K562 (cell line): Measurements from ENCODE around the gene PARD3B. TPM values are rescaled to one million over a fixed set of nuclear protein-coding genes. Genes with fewer than 3 reads are reported as not detected.

Source experiments
- ATAC-seq: fragments of 200-7000 bp; cut with Tn5 transposase; 3 replicates; pipeline ENCODE4 v1.9.1; 2020; ENCODE audit warnings: moderate library complexity
- BruUV-seq: library from RNA; stranded (reverse); fragments of 400-500 nt; replicated peaks from 2 replicates; lab custom pipeline; 2021; lab: Mats Ljungman, UMichigan
- CTCF ChIA-PET: fragments of 300-600 bp; formaldehyde crosslinking; extraction: SDS; loops from one replicate; lab custom pipeline; 2021; ENCODE audit warnings: low intra/inter-chr PET ratio; lab: Yijun Ruan, JAX
- POLR2A ChIA-PET: fragments of 300-600, 350-650 bp; sonication (Branson Sonifier 250); formaldehyde crosslinking; extraction: SDS; loops from one replicate; lab custom pipeline; 2021; ENCODE audit warnings: antibody characterized with exemption, inconsistent platforms; lab: Yijun Ruan, JAX
- DNase-seq, 4 experiments: peaks; one replicate each; pipeline versions ENCODE4 v3.0.0 to v3.0.0-alpha.2; 2011 to 2018; ENCODE audit warnings: low spot score in 3 of 4, mixed read lengths in 3 of 4; ENCODE audit errors: extremely low read depth in 1 of 4
- FAIRE-seq: peaks from 2 replicates; lab custom pipeline; 2011; peaks lifted over from hg19 to GRCh38; lab: Jason Lieb, UNC
- H2AFZ ChIP-seq: 2 replicates; pipeline ENCODE4 v1.6.0; 2011; ENCODE audit warnings: low read depth, low read length, control low read depth, inconsistent platforms
- H3K27ac ChIP-seq: fragments of 200-600 bp; 3 replicates; pipeline ENCODE4 v1.8.0; 2011; ENCODE audit warnings: low read depth, mild to moderate bottlenecking, control low read depth, inconsistent platforms, low read length, moderate library complexity, mixed read lengths; ENCODE audit errors: extremely low read depth
- H3K27me3 ChIP-seq, 2 experiments: fragments of 300-600 bp in 1 of 2; 2 replicates in 1 of 2; 3 replicates in 1 of 2; pipeline versions ENCODE4 v1.6.0 to v1.8.0; 2011; ENCODE audit warnings: inconsistent platforms in 2 of 2, low read length in 2 of 2, mild to moderate bottlenecking in 1 of 2, mixed read lengths in 1 of 2, moderate library complexity in 1 of 2; ENCODE audit not compliant: control insufficient read depth in 2 of 2, insufficient read depth in 2 of 2
- H3K36me3 ChIP-seq: fragments of 300-600 bp; 3 replicates; pipeline ENCODE4 v1.8.0; 2011; ENCODE audit warnings: mild to moderate bottlenecking, low read length, inconsistent platforms; ENCODE audit not compliant: control insufficient read depth, insufficient read depth
- H3K4me1 ChIP-seq, 2 experiments: fragments of 200-600 bp in 1 of 2; replicated peaks in 1 of 2; 2 replicates in 1 of 2; 3 replicates in 1 of 2; pipeline versions ENCODE4 v1.5.1 to v1.8.0; 2011; ENCODE audit warnings: inconsistent platforms in 2 of 2, low read length in 2 of 2, mild to moderate bottlenecking in 1 of 2, mixed read lengths in 1 of 2, moderate library complexity in 1 of 2; ENCODE audit not compliant: control insufficient read depth in 2 of 2, insufficient read depth in 2 of 2
- H3K4me2 ChIP-seq: 2 replicates; pipeline ENCODE4 v1.6.1; 2011; ENCODE audit warnings: low read length, control low read depth, inconsistent platforms, mixed read lengths; ENCODE audit not compliant: insufficient read depth
- H3K4me3 ChIP-seq: fragments of 200-600 bp; sonication (generic), shearing (Covaris generic); 2 replicates; pipeline ENCODE4 v1.5.1; 2016; ENCODE audit warnings: control low read depth, inconsistent platforms
- H3K79me2 ChIP-seq: fragments of 200-600 bp; 3 replicates; pipeline ENCODE4 v1.8.0; 2011; ENCODE audit warnings: low read length, inconsistent platforms; ENCODE audit not compliant: control insufficient read depth, insufficient read depth
- H3K9ac ChIP-seq, 2 experiments: 2 replicates each; pipeline versions ENCODE4 v1.6.0 to v1.6.1; 2011; ENCODE audit warnings: low read depth in 2 of 2, low read length in 2 of 2, control low read depth in 1 of 2, inconsistent platforms in 1 of 2, mild to moderate bottlenecking in 1 of 2, mixed read lengths in 1 of 2; ENCODE audit not compliant: insufficient read depth in 1 of 2
- H3K9me1 ChIP-seq: one replicate; pipeline ENCODE4 v1.6.0; 2011; ENCODE audit warnings: inconsistent platforms, mild to moderate bottlenecking, low read length, moderate library complexity; ENCODE audit not compliant: control insufficient read depth, insufficient read depth
- H3K9me3 ChIP-seq: replicated peaks from 2 replicates; pipeline ENCODE4 v1.5.1; 2011; ENCODE audit warnings: low read depth, low read length, inconsistent platforms; ENCODE audit not compliant: control insufficient read depth, insufficient read depth
- H4K20me1 ChIP-seq: replicated peaks from 2 replicates; pipeline ENCODE4 v1.6.1; 2011; ENCODE audit warnings: low read length, inconsistent platforms, mixed read lengths; ENCODE audit not compliant: control insufficient read depth, insufficient read depth
- ATF7 ChIP-seq: fragments of 450-650 bp; IDR thresholded peaks from 2 replicates; pipeline ENCODE4 v1.7.1; 2014; ENCODE audit warnings: mild to moderate bottlenecking, moderate library complexity
- GABPB2 ChIP-seq: fragments of 250-450 bp; sonication (Bioruptor Pico); conservative IDR thresholded peaks from 2 replicates; pipeline ENCODE4 v1.5.1; 2021; ENCODE audit warnings: mild to moderate bottlenecking
- MEIS2 ChIP-seq: fragments of 450-650 bp; IDR thresholded peaks from 2 replicates; pipeline ENCODE4 v1.6.1; 2014; ENCODE audit warnings: mild to moderate bottlenecking; ENCODE audit not compliant: partially characterized antibody
- PHF8 ChIP-seq: fragments of 200-600 bp; sonication (generic); IDR thresholded peaks from 2 replicates; pipeline ENCODE4 v1.6.1; 2012; ENCODE audit warnings: mixed run types, mild to moderate bottlenecking, inconsistent platforms, low read length, moderate library complexity, borderline replicate concordance
- POU5F1 ChIP-seq: fragments of 150-350 bp; IDR thresholded peaks from 2 replicates; pipeline ENCODE4 v1.6.1; 2014; ENCODE audit warnings: borderline replicate concordance, low read length, low read depth, mild to moderate bottlenecking; ENCODE audit not compliant: partially characterized antibody
- SLC30A9 ChIP-seq: fragments of 250-450 bp; sonication (Bioruptor Pico); IDR thresholded peaks from 2 replicates; pipeline ENCODE4 v1.8.0; 2022; ENCODE audit warnings: mild to moderate bottlenecking, moderate library complexity
- SRSF1 ChIP-seq: fragments of 200-400 bp; formaldehyde crosslinking; IDR thresholded peaks from 2 replicates; pipeline ENCODE4 v1.6.1; 2017; ENCODE audit warnings: mild to moderate bottlenecking, low read depth, low read length, moderate library complexity
- TAL1 ChIP-seq: fragments of 450-650 bp; IDR thresholded peaks from 2 replicates; pipeline ENCODE4 v1.6.1; 2016; ENCODE audit warnings: mild to moderate bottlenecking
- ZNF23 ChIP-seq: fragments of 250-450 bp; sonication (Bioruptor Pico); IDR thresholded peaks from 2 replicates; pipeline ENCODE4 v1.4.0; 2020; ENCODE audit warnings: mild to moderate bottlenecking
- ZNF347 ChIP-seq: fragments of 450-650 bp; formaldehyde crosslinking; IDR thresholded peaks from 2 replicates; pipeline ENCODE4 v1.4.0; 2020; ENCODE audit warnings: low read depth, mild to moderate bottlenecking, moderate library complexity
- WGBS: fragments of 100-300 bp; shearing (Covaris generic); methylation state at CpG from one replicate; pipeline ENCODE4 v1.1.6; 2016; ENCODE audit warnings: low coverage, mixed read lengths; ENCODE audit not compliant: insufficient coverage; ENCODE audit errors: missing lambda C conversion rate; 5-methylcytosine and 5-hydroxymethylcytosine counted together
- in situ Hi-C: fragments of 300-500 bp; cut with MboI; formaldehyde crosslinking; loops from 4 replicates; pipeline ENCODE4 v1.15.0; 2018; ENCODE audit warnings: inconsistent platforms, mixed read lengths
- intact Hi-C: fragments of 100-400 bp; cut with micrococcal nuclease; formaldehyde crosslinking; loops from 2 replicates; pipeline ENCODE4 v1.14.2; 2022
- polyA plus RNA-seq, 8 experiments: library from polyadenylated mRNA; depleted of rRNA in 4 of 8; stranded (reverse) in 5 of 8; unstranded in 3 of 8; fragments of >200 nt; fragmentation: Nextera tagmentation in 2 of 8; fragmentation: Illumina TruSeq in 1 of 8; extraction: Ambion mirVana in 2 of 8; extraction: Trizol in 1 of 8; gene quantifications; 2 replicates each; pipeline versions ENCODE4 v1.2.1 to v1.2.3, GENCODE V29; 2011 to 2014; ENCODE audit warnings: inconsistent platforms in 1 of 8, missing spikeins in 1 of 8
- total RNA-seq, 7 experiments: library from RNA; depleted of rRNA in 6 of 7; stranded (reverse); fragments of >200 nt in 6 of 7; fragmentation: Illumina TruSeq in 2 of 7; extraction: Trizol in 2 of 7; gene quantifications; 2 replicates each; pipeline versions ENCODE4 v1.2.1 to v1.2.3, GENCODE V29; 2011 to 2021; ENCODE audit warnings: low replicate concordance in 1 of 7
- TF ChIP-seq, protein P1 (sequence below): sonication (generic); formaldehyde crosslinking; IDR thresholded peaks from 2 replicates; pipeline ENCODE4 v1.8.1; 2023; ENCODE audit warnings: mild to moderate bottlenecking, missing genetic modification reagents
- TF ChIP-seq, protein P2 (sequence below): fragments of 250-450 bp; sonication (Bioruptor Pico); IDR thresholded peaks from 2 replicates; pipeline ENCODE4 v1.8.0; 2022; ENCODE audit warnings: inconsistent platforms, mild to moderate bottlenecking, moderate library complexity, borderline replicate concordance
- TF ChIP-seq, protein P3 (sequence below): fragments of 450-650 bp; formaldehyde crosslinking; conservative IDR thresholded peaks from 2 replicates; pipeline ENCODE4 v1.4.0; 2022; ENCODE audit warnings: mild to moderate bottlenecking, missing genetic modification characterization
- TF ChIP-seq, protein P4 (sequence below): fragments of 250-450 bp; sonication (Bioruptor Pico); IDR thresholded peaks from 2 replicates; pipeline ENCODE4 v1.9.0; 2021; ENCODE audit warnings: mild to moderate bottlenecking
- TF ChIP-seq, protein P5 (sequence below): fragments of 450-650 bp; formaldehyde crosslinking; IDR thresholded peaks from 2 replicates; pipeline ENCODE4 v1.4.0; 2020; ENCODE audit warnings: mild to moderate bottlenecking, moderate library complexity
- TF ChIP-seq, protein P6 (sequence below): IDR thresholded peaks from 2 replicates; pipeline ENCODE4 v1.6.1; 2016; ENCODE audit warnings: missing genetic modification characterization, missing compliant biosample characterization

The PARD3B gene
- total and polyA plus RNA-seq, 9 of the 15 experiments (the other 6 are each of a cell fraction or from before 2014, with no cell fraction given) = 0.15 to 3.0 (median 1.1) TPM

DNA sequence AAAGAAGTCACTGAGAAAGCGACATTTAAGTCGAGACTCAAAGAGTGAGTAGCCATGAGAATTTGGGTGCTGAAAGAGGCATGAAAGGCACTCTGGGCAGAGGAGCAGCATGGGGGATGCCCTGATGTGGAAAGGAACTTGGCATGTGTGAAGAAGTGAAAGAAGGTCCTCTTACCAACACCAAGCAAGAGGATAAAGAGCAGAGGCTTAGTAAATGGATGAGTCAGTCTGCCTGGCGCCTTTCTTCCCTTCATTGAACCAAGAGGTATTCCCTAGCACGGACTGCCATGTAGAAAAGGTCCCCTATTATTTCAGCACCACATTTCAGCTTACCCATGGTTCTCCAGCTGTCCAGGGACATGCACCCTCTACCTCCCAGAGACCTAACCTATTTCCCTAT, 915.9 kb downstream of the PARD3B start:
- Histone ChIP-seq H3K4me2 (no peak overlapping the region), H3K4me3 (no peak overlapping the region), H3K9ac (no peak overlapping the region), H2AFZ (no peak overlapping the region), H3K9me3 (no peaks in the 10 kb centered on the region), H3K27me3 (no peaks in the 10 kb centered on the region), H3K79me2 (no peaks in the 10 kb centered on the region), H3K27ac (no peak overlapping the region), H3K36me3 (no peaks in the 10 kb centered on the region), H3K4me1 (no peaks in the 10 kb centered on the region), H3K9me1 (no peaks in the 10 kb centered on the region), H4K20me1 (no peaks in the 10 kb centered on the region)
- no TSS peak for BruUV-seq
- intact Hi-C loops = no loop called here
- in situ Hi-C loops = no loop called here
- 3% methylated on average over 4 of the region's 4 CpGs for WGBS
- ATAC-seq (no peak), DNase-seq (no peak), FAIRE-seq (no peak)
- POLR2A ChIA-PET = no interaction called here
- CTCF ChIA-PET = no interaction called here
- TF ChIP-seq ATF7 (no peak), ZNF347 (CRISPR knock-in tag) (no peak), TAL1 (no peak), POU5F1 (no peak), SRSF1 (no peak), MEIS2 (no peak), ZNF23 (no peak), GABPB2 (no peak), PHF8 (no peak), SLC30A9 (CRISPR knock-in tag) (no peak)
- TF ChIP-seq, protein P1, sequence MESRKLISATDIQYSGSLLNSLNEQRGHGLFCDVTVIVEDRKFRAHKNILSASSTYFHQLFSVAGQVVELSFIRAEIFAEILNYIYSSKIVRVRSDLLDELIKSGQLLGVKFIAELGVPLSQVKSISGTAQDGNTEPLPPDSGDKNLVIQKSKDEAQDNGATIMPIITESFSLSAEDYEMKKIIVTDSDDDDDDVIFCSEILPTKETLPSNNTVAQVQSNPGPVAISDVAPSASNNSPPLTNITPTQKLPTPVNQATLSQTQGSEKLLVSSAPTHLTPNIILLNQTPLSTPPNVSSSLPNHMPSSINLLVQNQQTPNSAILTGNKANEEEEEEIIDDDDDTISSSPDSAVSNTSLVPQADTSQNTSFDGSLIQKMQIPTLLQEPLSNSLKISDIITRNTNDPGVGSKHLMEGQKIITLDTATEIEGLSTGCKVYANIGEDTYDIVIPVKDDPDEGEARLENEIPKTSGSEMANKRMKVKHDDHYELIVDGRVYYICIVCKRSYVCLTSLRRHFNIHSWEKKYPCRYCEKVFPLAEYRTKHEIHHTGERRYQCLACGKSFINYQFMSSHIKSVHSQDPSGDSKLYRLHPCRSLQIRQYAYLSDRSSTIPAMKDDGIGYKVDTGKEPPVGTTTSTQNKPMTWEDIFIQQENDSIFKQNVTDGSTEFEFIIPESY (CRISPR knock-in tag) = no peak
- TF ChIP-seq, protein P2, sequence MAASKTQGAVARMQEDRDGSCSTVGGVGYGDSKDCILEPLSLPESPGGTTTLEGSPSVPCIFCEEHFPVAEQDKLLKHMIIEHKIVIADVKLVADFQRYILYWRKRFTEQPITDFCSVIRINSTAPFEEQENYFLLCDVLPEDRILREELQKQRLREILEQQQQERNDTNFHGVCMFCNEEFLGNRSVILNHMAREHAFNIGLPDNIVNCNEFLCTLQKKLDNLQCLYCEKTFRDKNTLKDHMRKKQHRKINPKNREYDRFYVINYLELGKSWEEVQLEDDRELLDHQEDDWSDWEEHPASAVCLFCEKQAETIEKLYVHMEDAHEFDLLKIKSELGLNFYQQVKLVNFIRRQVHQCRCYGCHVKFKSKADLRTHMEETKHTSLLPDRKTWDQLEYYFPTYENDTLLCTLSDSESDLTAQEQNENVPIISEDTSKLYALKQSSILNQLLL (CRISPR knock-in tag) = no peak
- TF ChIP-seq, protein P3, sequence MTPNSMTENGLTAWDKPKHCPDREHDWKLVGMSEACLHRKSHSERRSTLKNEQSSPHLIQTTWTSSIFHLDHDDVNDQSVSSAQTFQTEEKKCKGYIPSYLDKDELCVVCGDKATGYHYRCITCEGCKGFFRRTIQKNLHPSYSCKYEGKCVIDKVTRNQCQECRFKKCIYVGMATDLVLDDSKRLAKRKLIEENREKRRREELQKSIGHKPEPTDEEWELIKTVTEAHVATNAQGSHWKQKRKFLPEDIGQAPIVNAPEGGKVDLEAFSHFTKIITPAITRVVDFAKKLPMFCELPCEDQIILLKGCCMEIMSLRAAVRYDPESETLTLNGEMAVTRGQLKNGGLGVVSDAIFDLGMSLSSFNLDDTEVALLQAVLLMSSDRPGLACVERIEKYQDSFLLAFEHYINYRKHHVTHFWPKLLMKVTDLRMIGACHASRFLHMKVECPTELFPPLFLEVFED (CRISPR knock-in tag) = no peak
- TF ChIP-seq, protein P4, sequence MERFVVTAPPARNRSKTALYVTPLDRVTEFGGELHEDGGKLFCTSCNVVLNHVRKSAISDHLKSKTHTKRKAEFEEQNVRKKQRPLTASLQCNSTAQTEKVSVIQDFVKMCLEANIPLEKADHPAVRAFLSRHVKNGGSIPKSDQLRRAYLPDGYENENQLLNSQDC (CRISPR knock-in tag) = no peak
- TF ChIP-seq, protein P5, sequence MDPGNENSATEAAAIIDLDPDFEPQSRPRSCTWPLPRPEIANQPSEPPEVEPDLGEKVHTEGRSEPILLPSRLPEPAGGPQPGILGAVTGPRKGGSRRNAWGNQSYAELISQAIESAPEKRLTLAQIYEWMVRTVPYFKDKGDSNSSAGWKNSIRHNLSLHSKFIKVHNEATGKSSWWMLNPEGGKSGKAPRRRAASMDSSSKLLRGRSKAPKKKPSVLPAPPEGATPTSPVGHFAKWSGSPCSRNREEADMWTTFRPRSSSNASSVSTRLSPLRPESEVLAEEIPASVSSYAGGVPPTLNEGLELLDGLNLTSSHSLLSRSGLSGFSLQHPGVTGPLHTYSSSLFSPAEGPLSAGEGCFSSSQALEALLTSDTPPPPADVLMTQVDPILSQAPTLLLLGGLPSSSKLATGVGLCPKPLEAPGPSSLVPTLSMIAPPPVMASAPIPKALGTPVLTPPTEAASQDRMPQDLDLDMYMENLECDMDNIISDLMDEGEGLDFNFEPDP = no peak
- TF ChIP-seq, protein P6, sequence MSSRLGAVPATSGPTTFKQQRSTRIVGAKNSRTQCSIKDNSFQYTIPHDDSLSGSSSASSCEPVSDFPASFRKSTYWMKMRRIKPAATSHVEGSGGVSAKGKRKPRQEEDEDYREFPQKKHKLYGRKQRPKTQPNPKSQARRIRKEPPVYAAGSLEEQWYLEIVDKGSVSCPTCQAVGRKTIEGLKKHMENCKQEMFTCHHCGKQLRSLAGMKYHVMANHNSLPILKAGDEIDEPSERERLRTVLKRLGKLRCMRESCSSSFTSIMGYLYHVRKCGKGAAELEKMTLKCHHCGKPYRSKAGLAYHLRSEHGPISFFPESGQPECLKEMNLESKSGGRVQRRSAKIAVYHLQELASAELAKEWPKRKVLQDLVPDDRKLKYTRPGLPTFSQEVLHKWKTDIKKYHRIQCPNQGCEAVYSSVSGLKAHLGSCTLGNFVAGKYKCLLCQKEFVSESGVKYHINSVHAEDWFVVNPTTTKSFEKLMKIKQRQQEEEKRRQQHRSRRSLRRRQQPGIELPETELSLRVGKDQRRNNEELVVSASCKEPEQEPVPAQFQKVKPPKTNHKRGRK (tag) = no peak
